Cerebellar nuclear complex (tissue), 1 donor: Measurements from ENCODE around the gene ZNF319.

Experiments
- DNase-seq, 2 experiments: peaks; one replicate each; lab custom pipeline; 2025; lab: John Stamatoyannopoulos, UW

The ZNF319 gene

GRCh38 chr16:57977418-57978069 is 22.9 kb downstream of the ZNF319 start:
- DNase-seq, result no peak

- no peak for DNase-seq
These were observed 24.1 kb downstream of the ZNF319 start for GRCh38 chr16:57976331-57976796.

- DNase-seq, result no peak
These were observed 28.2 kb downstream of the ZNF319 start for GRCh38 chr16:57972306-57972705.

GRCh38 chr16:57971848-57972247 is 28.6 kb downstream of the ZNF319 start:
- no peak for DNase-seq

GRCh38 chr16:57970970-57971369 is 29.5 kb downstream of the ZNF319 start, which contains the start of gene CNGB1:
CNGB1 (minus strand) TSS chr16:57971128; CDS start chr16:57967286, 3,842 bp downstream.
- DNase-seq, result no peak

GRCh38 chr16:57970319-57970718 is 30.2 kb downstream of the ZNF319 start:
- no peak for DNase-seq

- no peak for DNase-seq
These were observed 30.9 kb downstream of the ZNF319 start for GRCh38 chr16:57969451-57970123.

- no peak for DNase-seq
These were observed 32.6 kb downstream of the ZNF319 start for GRCh38 chr16:57967916-57968315.

GRCh38 chr16:57966986-57967385 is 33.5 kb downstream of the ZNF319 start:
- DNase-seq, result no peak

- no peak for DNase-seq
These were observed 34.2 kb downstream of the ZNF319 start for GRCh38 chr16:57966204-57966771.

- DNase-seq, result no peak
These were observed 36.2 kb downstream of the ZNF319 start for GRCh38 chr16:57964157-57964700.

- DNase-seq, result no peak
These were observed 37.7 kb downstream of the ZNF319 start for GRCh38 chr16:57962756-57963155.

- DNase-seq, result no peak
These were observed 38.4 kb downstream of the ZNF319 start for GRCh38 chr16:57962046-57962445.

GRCh38 chr16:57961538-57961937 is 38.9 kb downstream of the ZNF319 start:
- DNase-seq, result no peak

- no peak for DNase-seq
These were observed 39.5 kb downstream of the ZNF319 start for GRCh38 chr16:57960826-57961472.

- no peak for DNase-seq
These were observed 40.2 kb downstream of the ZNF319 start for GRCh38 chr16:57960310-57960709.

- no peak for DNase-seq
These were observed 40.7 kb downstream of the ZNF319 start for GRCh38 chr16:57959804-57960203.

GRCh38 chr16:57959121-57959520 is 41.4 kb downstream of the ZNF319 start:
- DNase-seq, result no peak

GRCh38 chr16:57958544-57958943 is 41.9 kb downstream of the ZNF319 start:
- DNase-seq, result no peak

GRCh38 chr16:57957673-57958392 is 42.6 kb downstream of the ZNF319 start:
- DNase-seq, result no peak

- no peak for DNase-seq
These were observed 43.4 kb downstream of the ZNF319 start for GRCh38 chr16:57956924-57957672.
